GM20000 (cell line): Measurements from ENCODE around the gene URB2.
A peak's percentile ranks its signal among the peaks of the same experiment; 100 is the strongest.

Experiments
- DNase-seq: peaks from one replicate; pipeline ENCODE4 v3.0.0; 2012; ENCODE audit warnings: low spot score
- TF ChIP-seq, protein P1 (sequence below): IDR thresholded peaks from 2 replicates; pipeline ENCODE4 v1.5.1; 2012; ENCODE audit warnings: mild to moderate bottlenecking, control low read depth; ENCODE audit errors: extremely low read depth, missing control alignments

The URB2 gene

DNA sequence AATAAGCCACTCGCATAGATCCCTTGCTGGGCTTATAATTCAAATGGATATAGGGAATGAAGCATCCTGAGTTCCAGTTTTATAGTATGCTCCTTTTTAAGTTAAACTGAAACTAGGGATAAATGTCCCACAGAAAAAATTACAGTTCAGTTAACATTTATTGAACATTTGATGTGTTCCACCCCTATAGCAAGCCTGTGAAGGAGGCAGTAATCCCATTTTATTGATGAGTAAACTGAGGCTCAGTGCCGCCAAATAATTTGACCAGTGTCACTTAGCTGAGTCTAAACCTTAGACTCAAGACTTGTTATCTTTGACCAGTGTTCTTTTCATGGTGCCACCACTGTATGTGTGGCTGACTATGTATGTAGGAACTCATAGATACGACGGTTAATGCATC is 22.4 kb downstream of the URB2 start:
- TF ChIP-seq, protein P1, sequence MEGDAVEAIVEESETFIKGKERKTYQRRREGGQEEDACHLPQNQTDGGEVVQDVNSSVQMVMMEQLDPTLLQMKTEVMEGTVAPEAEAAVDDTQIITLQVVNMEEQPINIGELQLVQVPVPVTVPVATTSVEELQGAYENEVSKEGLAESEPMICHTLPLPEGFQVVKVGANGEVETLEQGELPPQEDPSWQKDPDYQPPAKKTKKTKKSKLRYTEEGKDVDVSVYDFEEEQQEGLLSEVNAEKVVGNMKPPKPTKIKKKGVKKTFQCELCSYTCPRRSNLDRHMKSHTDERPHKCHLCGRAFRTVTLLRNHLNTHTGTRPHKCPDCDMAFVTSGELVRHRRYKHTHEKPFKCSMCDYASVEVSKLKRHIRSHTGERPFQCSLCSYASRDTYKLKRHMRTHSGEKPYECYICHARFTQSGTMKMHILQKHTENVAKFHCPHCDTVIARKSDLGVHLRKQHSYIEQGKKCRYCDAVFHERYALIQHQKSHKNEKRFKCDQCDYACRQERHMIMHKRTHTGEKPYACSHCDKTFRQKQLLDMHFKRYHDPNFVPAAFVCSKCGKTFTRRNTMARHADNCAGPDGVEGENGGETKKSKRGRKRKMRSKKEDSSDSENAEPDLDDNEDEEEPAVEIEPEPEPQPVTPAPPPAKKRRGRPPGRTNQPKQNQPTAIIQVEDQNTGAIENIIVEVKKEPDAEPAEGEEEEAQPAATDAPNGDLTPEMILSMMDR = no peak
- no peak for DNase-seq

DNA sequence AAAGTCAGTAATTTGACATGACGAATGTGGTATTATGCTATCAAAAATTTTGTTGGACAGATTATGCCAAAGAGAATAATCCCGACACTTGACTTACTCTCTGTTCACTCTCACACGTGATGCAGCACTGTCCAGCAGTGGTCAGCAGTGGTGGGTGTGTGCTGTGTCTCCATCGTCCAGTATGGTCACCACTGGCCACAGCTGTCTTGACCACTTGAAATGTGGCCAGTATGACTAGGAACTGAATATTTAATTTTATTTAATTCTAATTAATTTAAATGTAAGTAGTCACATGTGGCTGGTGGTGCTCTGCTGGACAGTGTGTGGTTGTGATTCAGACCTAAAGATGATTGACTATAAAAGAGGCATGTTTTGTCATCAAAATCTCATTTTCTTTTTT is 24.0 kb downstream of the URB2 start:
- TF ChIP-seq, protein P1 = no peak
- no peak for DNase-seq

- TF ChIP-seq, protein P1 = no peak
- DNase-seq = no peak
These were observed 25.5 kb downstream of the URB2 start for GRCh38 chr1:229651546-229651945.

DNA sequence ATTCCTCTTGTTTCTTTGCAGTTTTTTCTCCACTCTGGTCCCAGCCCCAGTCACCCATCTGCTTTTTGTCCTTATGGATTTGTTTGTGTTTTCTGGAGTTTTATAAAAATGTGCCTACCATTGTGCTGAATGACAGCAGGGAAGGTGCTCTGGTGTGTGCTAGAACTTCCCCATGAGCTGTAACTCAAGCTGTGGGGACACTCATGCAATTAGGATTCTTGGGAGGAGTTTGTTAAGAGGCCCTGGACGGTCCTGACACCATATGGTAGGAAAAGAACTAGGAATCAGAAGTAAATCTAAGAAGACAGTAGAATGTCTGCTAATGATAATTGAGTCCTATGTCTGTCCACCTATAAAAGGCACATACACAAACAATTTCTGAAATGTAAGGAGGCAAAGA is 27.4 kb downstream of the URB2 start:
- DNase-seq = no peak
- TF ChIP-seq, protein P1 = no peak

DNA sequence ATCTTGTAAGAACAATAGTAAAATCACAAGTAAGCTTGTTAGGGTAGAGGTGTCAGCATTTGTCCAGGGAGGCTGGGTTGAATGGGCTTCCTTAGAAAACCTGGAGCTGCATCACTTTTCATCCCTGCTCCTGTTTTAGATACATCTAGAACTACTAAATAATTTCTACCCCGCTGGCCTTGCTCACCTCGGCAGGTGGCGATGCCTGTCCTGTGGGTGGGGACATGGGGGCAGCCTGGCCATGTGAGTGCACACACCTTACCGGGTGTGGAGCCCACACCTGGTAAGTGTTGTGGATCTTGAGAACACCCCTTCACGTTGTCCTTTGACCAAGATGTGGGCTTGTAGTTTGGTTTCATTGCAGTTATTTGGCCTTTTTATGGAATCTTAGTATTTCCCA is 29.7 kb downstream of the URB2 start:
- TF ChIP-seq, protein P1 = no peak
- DNase-seq = no peak

GRCh38 chr1:229657993-229658755 is 32.1 kb downstream of the URB2 start:
- TF ChIP-seq, protein P1 = no peak

DNA sequence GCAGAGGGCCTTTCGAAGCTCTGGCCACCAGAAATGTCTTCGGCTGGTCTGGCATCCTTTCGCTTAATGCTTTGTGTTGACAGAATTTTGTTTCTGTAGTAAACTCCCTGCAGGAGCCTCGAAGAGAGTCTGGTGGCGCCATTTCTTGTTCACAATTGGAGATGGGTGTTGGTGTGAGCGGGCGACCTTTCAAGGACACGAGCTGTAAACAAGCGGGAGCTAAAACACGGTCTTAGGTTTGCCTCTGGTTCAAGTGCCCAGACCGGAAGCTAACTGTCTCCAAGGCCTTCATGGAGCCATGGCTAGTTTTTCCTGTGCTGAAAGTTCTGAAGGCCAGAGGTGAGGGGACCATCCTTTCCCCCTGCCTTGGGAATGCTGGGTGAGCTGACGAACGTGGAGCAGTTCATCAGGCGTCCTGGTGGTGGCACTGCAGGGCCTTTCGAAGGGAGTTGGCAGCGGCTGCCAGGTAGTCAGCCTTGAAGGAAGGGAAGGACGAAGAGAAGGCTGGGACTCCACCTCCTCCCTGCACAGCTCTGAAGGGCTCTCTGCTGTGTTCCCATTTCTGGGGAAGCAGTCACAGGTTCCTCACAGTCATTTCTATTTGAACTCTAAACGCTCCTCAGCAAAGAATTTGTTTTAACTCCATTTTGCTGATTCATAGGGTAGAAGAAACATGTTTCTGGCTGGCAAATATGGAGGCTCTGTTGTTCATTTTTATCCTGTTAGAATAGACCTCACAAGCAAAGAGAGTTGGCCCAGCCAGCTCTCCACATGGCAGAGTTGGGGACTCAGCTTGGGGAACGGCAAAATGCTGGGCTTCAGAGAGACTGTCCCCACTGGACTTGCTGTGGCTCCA is 35.2 kb downstream of the URB2 start:
- TF ChIP-seq, protein P1 = peak; percentile 78
- DNase-seq = peak; percentile 79

More at GRCh38 chr1:229657993-229658755, 32.1 kb downstream of the URB2 start:
- no peak for DNase-seq
